Skeletal muscle satellite cell (primary cell): ENCODE data around the gene NEMF.
A peak's percentile ranks its signal among the peaks of the same experiment; 100 is the strongest.

Experiments
- H3K27me3 ChIP-seq: 2 replicates; pipeline ENCODE4 v1.7.0; 2013; ENCODE audit warnings: low read length; ENCODE audit not compliant: control insufficient read depth, insufficient read depth
- H3K36me3 ChIP-seq: 2 replicates; pipeline ENCODE4 v1.7.0; 2013; ENCODE audit warnings: mild to moderate bottlenecking, control low read depth, low read length; ENCODE audit not compliant: insufficient read depth
- H3K4me1 ChIP-seq: 2 replicates; pipeline ENCODE4 v1.7.0; 2013; ENCODE audit warnings: low read length; ENCODE audit not compliant: control insufficient read depth, insufficient read depth
- H3K4me2 ChIP-seq: 2 replicates; pipeline ENCODE4 v1.7.0; 2013; ENCODE audit warnings: mild to moderate bottlenecking, low read length
- H3K4me3 ChIP-seq: 2 replicates; pipeline ENCODE4 v1.7.0; 2013; ENCODE audit warnings: low read length
- H3K9ac ChIP-seq: 2 replicates; pipeline ENCODE4 v1.7.0; 2013; ENCODE audit warnings: mild to moderate bottlenecking, low read depth, low read length, moderate library complexity
- H3K9me3 ChIP-seq: replicated peaks from 2 replicates; pipeline ENCODE4 v1.7.0; 2013; ENCODE audit warnings: mild to moderate bottlenecking, control low read depth, low read length

NEMF gene

GRCh38 chr14:49893309-49894213, 41.0 kb upstream of the NEMF start:
- peak overlapping the region; percentile 85 for H3K4me2 ChIP-seq
- no peaks in the 10 kb centered on the region for H3K27me3 ChIP-seq
- peak overlapping the region; percentile 100 for H3K4me3 ChIP-seq
- peaks cover 28% of the 10 kb centered on the region for H3K36me3 ChIP-seq
- H3K9me3 ChIP-seq, result no peaks in the 10 kb centered on the region
- H3K9ac ChIP-seq, result peak overlapping the region; percentile 100
- H3K4me1 ChIP-seq, result peaks cover 29% of the 10 kb centered on the region

- H3K4me1 ChIP-seq, result peaks cover 22% of the 10 kb centered on the region
- H3K36me3 ChIP-seq, result peaks cover 28% of the 10 kb centered on the region
- H3K4me3 ChIP-seq, result peak within 1 kb of the TSS; percentile 100
- H3K27me3 ChIP-seq, result no peaks in the 10 kb centered on the region
- no peaks in the 10 kb centered on the region for H3K9me3 ChIP-seq
- peak within 1 kb of the TSS; percentile 85 for H3K4me2 ChIP-seq
- H3K9ac ChIP-seq, result peak within 1 kb of the TSS; percentile 100
Measured at GRCh38 chr14:49892636-49893308, 40.2 kb upstream of the NEMF start, which contains the start of gene ARF6. ARF6 (plus strand) TSS chr14:49893082; CDS start chr14:49893737, 655 bp downstream.

GRCh38 chr14:49892301-49892635, 39.7 kb upstream of the NEMF start:
- peak overlapping the region; percentile 100 for H3K4me3 ChIP-seq
- H3K4me2 ChIP-seq, result peak overlapping the region; percentile 85
- no peaks in the 10 kb centered on the region for H3K27me3 ChIP-seq
- no peaks in the 10 kb centered on the region for H3K9me3 ChIP-seq
- peak overlapping the region; percentile 100 for H3K9ac ChIP-seq
- peaks cover 17% of the 10 kb centered on the region for H3K4me1 ChIP-seq
- peaks cover 28% of the 10 kb centered on the region for H3K36me3 ChIP-seq

- H3K4me2 ChIP-seq, result no peak overlapping the region
- no peaks in the 10 kb centered on the region for H3K9me3 ChIP-seq
- H3K4me3 ChIP-seq, result no peak overlapping the region
- peaks cover 2% of the 10 kb centered on the region for H3K36me3 ChIP-seq
- H3K27me3 ChIP-seq, result no peaks in the 10 kb centered on the region
- peaks cover 11% of the 10 kb centered on the region for H3K4me1 ChIP-seq
- no peak overlapping the region for H3K9ac ChIP-seq
Measured at GRCh38 chr14:49888293-49888692, 35.7 kb upstream of the NEMF start.

- no peaks in the 10 kb centered on the region for H3K27me3 ChIP-seq
- H3K9ac ChIP-seq, result no peak overlapping the region
- no peak overlapping the region for H3K4me3 ChIP-seq
- H3K4me1 ChIP-seq, result peaks cover 9% of the 10 kb centered on the region
- no peak overlapping the region for H3K4me2 ChIP-seq
- H3K9me3 ChIP-seq, result no peaks in the 10 kb centered on the region
- H3K36me3 ChIP-seq, result no peaks in the 10 kb centered on the region
Measured at GRCh38 chr14:49886523-49886922, 33.9 kb upstream of the NEMF start.

- Histone ChIP-seq H3K36me3 (no peaks in the 10 kb centered on the region), H3K4me3 (no peak overlapping the region), H3K9me3 (no peaks in the 10 kb centered on the region), H3K4me2 (no peak overlapping the region), H3K4me1 (peaks cover 13% of the 10 kb centered on the region), H3K27me3 (no peaks in the 10 kb centered on the region), H3K9ac (no peak overlapping the region)
Measured at GRCh38 chr14:49882826-49883694, 30.5 kb upstream of the NEMF start.

- H3K9ac ChIP-seq, result no peak overlapping the region
- no peaks in the 10 kb centered on the region for H3K27me3 ChIP-seq
- H3K9me3 ChIP-seq, result no peaks in the 10 kb centered on the region
- peaks cover 13% of the 10 kb centered on the region for H3K4me1 ChIP-seq
- H3K36me3 ChIP-seq, result no peaks in the 10 kb centered on the region
- H3K4me3 ChIP-seq, result no peak overlapping the region
- no peak overlapping the region for H3K4me2 ChIP-seq
Measured at GRCh38 chr14:49881350-49882001, 28.9 kb upstream of the NEMF start.

GRCh38 chr14:49880267-49881064, 27.9 kb upstream of the NEMF start:
- Histone ChIP-seq H3K27me3 (no peaks in the 10 kb centered on the region), H3K9me3 (no peaks in the 10 kb centered on the region), H3K4me2 (no peak overlapping the region), H3K4me3 (no peak overlapping the region), H3K9ac (no peak overlapping the region), H3K36me3 (no peaks in the 10 kb centered on the region), H3K4me1 (peaks cover 13% of the 10 kb centered on the region)

- Histone ChIP-seq H3K9ac (no peak overlapping the region), H3K4me3 (no peak overlapping the region), H3K4me2 (no peak overlapping the region), H3K36me3 (no peaks in the 10 kb centered on the region), H3K27me3 (no peaks in the 10 kb centered on the region), H3K9me3 (no peaks in the 10 kb centered on the region), H3K4me1 (peaks cover 13% of the 10 kb centered on the region)
Measured at GRCh38 chr14:49879646-49880204, 27.1 kb upstream of the NEMF start.

- no peaks in the 10 kb centered on the region for H3K27me3 ChIP-seq
- peaks cover 7% of the 10 kb centered on the region for H3K4me1 ChIP-seq
- no peak overlapping the region for H3K4me2 ChIP-seq
- no peak overlapping the region for H3K9ac ChIP-seq
- no peak overlapping the region for H3K4me3 ChIP-seq
- H3K9me3 ChIP-seq, result no peaks in the 10 kb centered on the region
- H3K36me3 ChIP-seq, result no peaks in the 10 kb centered on the region
Measured at GRCh38 chr14:49876563-49877127, 24.1 kb upstream of the NEMF start.
